ENCODE results near the gene SYDE2.

DNA sequence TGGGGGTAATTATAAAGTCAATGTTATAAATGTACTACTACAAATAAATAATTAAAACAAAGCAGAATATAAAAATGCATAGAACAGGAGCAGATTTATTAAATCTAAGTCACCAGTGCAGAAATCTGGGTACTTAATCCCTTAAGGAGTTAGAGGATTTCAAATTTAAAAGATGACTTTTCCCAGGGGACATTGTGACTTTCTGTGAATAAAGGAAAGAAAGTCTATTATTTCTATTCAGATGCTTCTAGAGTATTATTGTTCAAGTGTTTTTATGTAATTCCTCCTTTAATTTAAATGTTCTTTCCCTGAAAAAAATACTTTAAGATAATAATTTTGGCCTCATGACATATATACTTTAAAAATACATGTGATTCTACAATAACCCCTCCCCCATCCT is 43.4 kb downstream of the SYDE2 start:
- TF ChIP-seq POLR2A (IDR thresholded peaks at IDR 0.05): no peak
- TF ChIP-seq, protein P1, sequence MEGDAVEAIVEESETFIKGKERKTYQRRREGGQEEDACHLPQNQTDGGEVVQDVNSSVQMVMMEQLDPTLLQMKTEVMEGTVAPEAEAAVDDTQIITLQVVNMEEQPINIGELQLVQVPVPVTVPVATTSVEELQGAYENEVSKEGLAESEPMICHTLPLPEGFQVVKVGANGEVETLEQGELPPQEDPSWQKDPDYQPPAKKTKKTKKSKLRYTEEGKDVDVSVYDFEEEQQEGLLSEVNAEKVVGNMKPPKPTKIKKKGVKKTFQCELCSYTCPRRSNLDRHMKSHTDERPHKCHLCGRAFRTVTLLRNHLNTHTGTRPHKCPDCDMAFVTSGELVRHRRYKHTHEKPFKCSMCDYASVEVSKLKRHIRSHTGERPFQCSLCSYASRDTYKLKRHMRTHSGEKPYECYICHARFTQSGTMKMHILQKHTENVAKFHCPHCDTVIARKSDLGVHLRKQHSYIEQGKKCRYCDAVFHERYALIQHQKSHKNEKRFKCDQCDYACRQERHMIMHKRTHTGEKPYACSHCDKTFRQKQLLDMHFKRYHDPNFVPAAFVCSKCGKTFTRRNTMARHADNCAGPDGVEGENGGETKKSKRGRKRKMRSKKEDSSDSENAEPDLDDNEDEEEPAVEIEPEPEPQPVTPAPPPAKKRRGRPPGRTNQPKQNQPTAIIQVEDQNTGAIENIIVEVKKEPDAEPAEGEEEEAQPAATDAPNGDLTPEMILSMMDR (IDR thresholded peaks at IDR 0.05): no peak
- no peak for TF ChIP-seq POLR2AphosphoS5 (IDR thresholded peaks at IDR 0.05)
